B cell (primary cell): ENCODE measurements around the gene CCDC171. TPM values are rescaled to one million over a fixed set of nuclear protein-coding genes. Genes with fewer than 3 reads are reported as not detected.

ENCODE experiments used
- ATAC-seq: fragments of 200-7000 bp; cut with Tn5 transposase; one replicate; pipeline ENCODE4 v1.10.0; 2021; ENCODE audit warnings: low read depth, mild to moderate bottlenecking, moderate number of reproducible peaks, moderate library complexity
- CTCF ChIA-PET: fragments of 350-600 bp; sonication (Branson Sonifier 250); formaldehyde crosslinking; loops from one replicate; lab custom pipeline; 2021; ENCODE audit warnings: antibody characterized with exemption, inconsistent platforms; lab: Charles Lee
- POLR2A ChIA-PET: fragments of 350-600 bp; sonication (Branson Sonifier 250); formaldehyde crosslinking; loops from one replicate; lab custom pipeline; 2021; ENCODE audit warnings: antibody characterized with exemption; lab: Charles Lee
- DNase-seq: peaks from one replicate; pipeline ENCODE4 v3.0.0; 2013
- H2AFZ ChIP-seq: 2 replicates; pipeline ENCODE4 v1.6.1; 2012; ENCODE audit warnings: mild to moderate bottlenecking, low read depth, low read length; ENCODE audit not compliant: insufficient read depth, poor library complexity, severe bottlenecking
- H3K27ac ChIP-seq, 2 donors: 1 replicate in 1 of 2; 2 replicates in 1 of 2; pipeline ENCODE4 v1.5.1; 2012 to 2013; ENCODE audit warnings: low read length in 2 of 2, mild to moderate bottlenecking in 2 of 2, moderate library complexity in 1 of 2
- H3K27me3 ChIP-seq, 4 experiments: fragments of 200-600 bp in 1 of 4; sonication (generic) in 1 of 4; replicated peaks in 1 of 4; 1 replicate in 2 of 4; 2 replicates in 2 of 4; pipeline versions ENCODE4 v1.6.1 to v1.7.0; 2013 to 2016; ENCODE audit warnings: low read length in 3 of 4, mild to moderate bottlenecking in 2 of 4, mixed read lengths in 1 of 4, moderate library complexity in 1 of 4; ENCODE audit not compliant: insufficient read depth in 4 of 4, control insufficient read depth in 3 of 4; ENCODE audit errors: control extremely low read depth in 1 of 4
- H3K36me3 ChIP-seq, 2 experiments: replicated peaks in 1 of 2; 1 replicate in 1 of 2; 2 replicates in 1 of 2; pipeline versions ENCODE4 v1.6.1 to v1.7.1; 2013; ENCODE audit warnings: low read length in 1 of 2; ENCODE audit not compliant: insufficient read depth in 2 of 2, control insufficient read depth in 1 of 2; ENCODE audit errors: control extremely low read depth in 1 of 2, extremely low read depth in 1 of 2
- H3K4me1 ChIP-seq, 2 donors: fragments of 200-600 bp in 1 of 2; sonication (generic) in 1 of 2; 1 replicate in 1 of 2; 2 replicates in 1 of 2; pipeline versions ENCODE4 v1.5.1 to v1.6.1; 2013 to 2017; ENCODE audit warnings: low read length in 2 of 2; ENCODE audit not compliant: control insufficient read depth in 2 of 2, insufficient read depth in 2 of 2
- H3K4me2 ChIP-seq: replicated peaks from 2 replicates; pipeline ENCODE3; 2012; ENCODE audit warnings: mild to moderate bottlenecking, low read depth, low read length; ENCODE audit not compliant: poor library complexity, severe bottlenecking
- H3K4me3 ChIP-seq, 5 experiments: fragments of 200-600 bp in 1 of 5; sonication (generic) in 1 of 5; 1 replicate in 3 of 5; 2 replicates in 2 of 5; pipeline versions ENCODE4 v1.5.1 to v1.7.0; 2011 to 2016; ENCODE audit warnings: low read length in 4 of 5, mild to moderate bottlenecking in 4 of 5, low read depth in 2 of 5, control low read depth in 1 of 5, moderate library complexity in 1 of 5; ENCODE audit not compliant: insufficient read depth in 1 of 5; ENCODE audit errors: control extremely low read depth in 1 of 5, extremely low read depth in 1 of 5
- H3K79me2 ChIP-seq: fragments of 200-600 bp; sonication (generic); one replicate; pipeline ENCODE4 v1.6.0; 2016; ENCODE audit warnings: low read length; ENCODE audit not compliant: control insufficient read depth, insufficient read depth
- H3K9ac ChIP-seq: fragments of 200-600 bp; sonication (generic); 2 replicates; pipeline ENCODE4 v1.6.1; 2017; ENCODE audit warnings: mild to moderate bottlenecking, low read length, moderate library complexity
- H3K9me3 ChIP-seq, 3 donors: one replicate each; pipeline versions ENCODE4 v1.6.1 to v1.7.1; 2013; ENCODE audit warnings: low read length in 2 of 3; ENCODE audit not compliant: control insufficient read depth in 2 of 3, insufficient read depth in 1 of 3; ENCODE audit errors: control extremely low read depth in 1 of 3
- H4K20me1 ChIP-seq: 2 replicates; pipeline ENCODE4 v1.6.0; 2012; ENCODE audit warnings: mild to moderate bottlenecking, low read length; ENCODE audit not compliant: insufficient read depth, control insufficient read depth, poor library complexity, severe bottlenecking
- H3K27ac Mint-ChIP-seq: one replicate; pipeline ENCODE4 v1.8.0; 2021; ENCODE audit warnings: mixed read lengths
- H3K27me3 Mint-ChIP-seq: one replicate; pipeline ENCODE4 v1.8.0; 2021; ENCODE audit warnings: mixed read lengths
- H3K4me1 Mint-ChIP-seq: one replicate; pipeline ENCODE4 v1.8.0; 2021; ENCODE audit warnings: mixed read lengths
- H3K4me3 Mint-ChIP-seq: one replicate; pipeline ENCODE4 v1.8.0; 2021; ENCODE audit warnings: mixed read lengths
- H3K9me3 Mint-ChIP-seq: one replicate; pipeline ENCODE4 v1.8.0; 2022; ENCODE audit warnings: mixed read lengths; ENCODE audit not compliant: insufficient read depth
- CTCF ChIP-seq: fragments of 200-600 bp; IDR thresholded peaks from one replicate; pipeline ENCODE4 v1.8.0; 2022; ENCODE audit warnings: antibody characterized with exemption, mild to moderate bottlenecking
- EZH2 ChIP-seq: IDR thresholded peaks from 2 replicates; pipeline ENCODE4 v1.6.1; 2012; ENCODE audit warnings: borderline replicate concordance, low read depth, mild to moderate bottlenecking, moderate library complexity, low read length; ENCODE audit not compliant: insufficient read depth, poor library complexity, severe bottlenecking
- WGBS: methylation state at CpG from one replicate; pipeline ENCODE4 v1.1.5; 2013; ENCODE audit warnings: missing lambda C conversion rate; ENCODE audit not compliant: insufficient coverage; 5-methylcytosine and 5-hydroxymethylcytosine counted together
- intact Hi-C: fragments of 100-400 bp; cut with micrococcal nuclease; formaldehyde crosslinking; loops from one replicate; pipeline ENCODE4 v1.10.0; 2022
- polyA plus RNA-seq: library from polyadenylated mRNA; depleted of rRNA; stranded (reverse); fragments of >200 nt; gene quantifications from 2 replicates; pipeline ENCODE4 v1.2.3, GENCODE V29; 2012
- total RNA-seq, 2 donors: library from RNA; stranded (reverse); fragments of 120-200 nt in 1 of 2; gene quantifications; 1 replicate in 1 of 2; 2 replicates in 1 of 2; pipeline versions ENCODE4 v1.2.3 to v1.2.4, GENCODE V29; 2013 to 2022

CCDC171 gene
- total and polyA plus RNA-seq, 2 donors (not counting 1 experiment from before 2014, with no cell fraction given): 0.22 to 6.3 TPM

GRCh38 chr9:15778861-15779260, 226.0 kb downstream of the CCDC171 start:
- intact Hi-C loops: no loop called here
- TF ChIP-seq CTCF (no peak), EZH2 (no peak)
- Histone ChIP-seq H3K27ac (no peak overlapping the region), H3K4me3 (no peak overlapping the region), H3K9me3 (no peaks in the 10 kb centered on the region), H3K4me2 (no peak overlapping the region), H3K27me3 (no peaks in the 10 kb centered on the region), H3K79me2 (no peaks in the 10 kb centered on the region), H3K9ac (no peak overlapping the region), H3K4me1 (no peaks in the 10 kb centered on the region), H3K36me3 (no peaks in the 10 kb centered on the region), H4K20me1 (no peaks in the 10 kb centered on the region), H2AFZ (no peak overlapping the region)
- no peaks in the 10 kb centered on the region for H3K27me3 Mint-ChIP-seq
- no peaks in the 10 kb centered on the region for H3K9me3 Mint-ChIP-seq
- WGBS: 100% methylated on average over 1 of the region's 5 CpGs
- H3K27ac Mint-ChIP-seq: no peak overlapping the region
- DNase-seq: no peak
- ChIA-PET CTCF (no interaction called here), POLR2A (no interaction called here)
- no peak overlapping the region for H3K4me3 Mint-ChIP-seq
- no peaks in the 10 kb centered on the region for H3K4me1 Mint-ChIP-seq
- no peak for ATAC-seq

GRCh38 chr9:15782106-15782505, 229.3 kb downstream of the CCDC171 start:
- no peaks in the 10 kb centered on the region for H3K9me3 Mint-ChIP-seq
- no peak for ATAC-seq
- CTCF ChIA-PET: interaction anchor here (0.6 kb wide), 1 partner anchor 439 kb away, joined by 3 read pairs; no protein-coding TSS in a partner anchor
- no peaks in the 10 kb centered on the region for H3K27me3 Mint-ChIP-seq
- no peaks in the 10 kb centered on the region for H3K4me1 ChIP-seq
- no peaks in the 10 kb centered on the region for H3K79me2 ChIP-seq
- no peaks in the 10 kb centered on the region for H3K36me3 ChIP-seq
- POLR2A ChIA-PET: no interaction called here
- H3K27me3 ChIP-seq: no peaks in the 10 kb centered on the region
- H3K27ac Mint-ChIP-seq: no peak overlapping the region
- no peak overlapping the region for H3K4me3 ChIP-seq
- H3K4me1 Mint-ChIP-seq: no peaks in the 10 kb centered on the region
- H3K4me2 ChIP-seq: no peak overlapping the region
- TF ChIP-seq CTCF: no peak
- TF ChIP-seq EZH2: no peak
- intact Hi-C loops: no loop called here
- no peak overlapping the region for H3K9ac ChIP-seq
- no peak overlapping the region for H3K27ac ChIP-seq
- H4K20me1 ChIP-seq: no peaks in the 10 kb centered on the region
- no peak for DNase-seq
- H2AFZ ChIP-seq: no peak overlapping the region
- no peaks in the 10 kb centered on the region for H3K9me3 ChIP-seq
- WGBS: 97% methylated on average over 2 of the region's 5 CpGs
- no peak overlapping the region for H3K4me3 Mint-ChIP-seq
